Spleen (tissue), 11 donors: ENCODE measurements around the gene DNAJC27. TPM values are rescaled to one million over a fixed set of nuclear protein-coding genes. Genes with fewer than 3 reads are reported as not detected.
"Not testable (repeated sequence)": the region's sequence is repeated elsewhere in the genome, so short reads cannot be mapped to it uniquely, and the experiment has no call there.

Experiments used
- DNase-seq: peaks from one replicate; pipeline ENCODE4 v3.0.0-alpha.2; 2020
- H3K27ac ChIP-seq, 8 donors: fragments of 200-600 bp; sonication (generic) in 7 of 8; 1 replicate in 4 of 8; 2 replicates in 4 of 8; pipeline versions ENCODE4 v1.5.0 to v1.8.0; 2016 to 2021; ENCODE audit warnings: inconsistent platforms in 4 of 8, mild to moderate bottlenecking in 4 of 8, moderate library complexity in 1 of 8
- H3K27me3 ChIP-seq, 7 donors: fragments of 200-600 bp; sonication (generic) in 6 of 7; replicated peaks in 1 of 7; 1 replicate in 4 of 7; 2 replicates in 3 of 7; pipeline versions ENCODE4 v1.5.0 to v1.8.0; 2016 to 2021; ENCODE audit warnings: inconsistent platforms in 3 of 7, mild to moderate bottlenecking in 1 of 7
- H3K36me3 ChIP-seq, 6 donors: fragments of 200-600 bp; sonication (generic) in 5 of 6; 1 replicate in 4 of 6; 2 replicates in 2 of 6; pipeline versions ENCODE4 v1.5.0 to v1.8.0; 2016 to 2021; ENCODE audit warnings: inconsistent platforms in 2 of 6
- H3K4me1 ChIP-seq, 6 donors: fragments of 200-600 bp; sonication (generic) in 5 of 6; 1 replicate in 3 of 6; 2 replicates in 3 of 6; pipeline versions ENCODE4 v1.5.0 to v1.8.0; 2016 to 2021; ENCODE audit warnings: inconsistent platforms in 3 of 6
- H3K4me3 ChIP-seq, 8 donors: fragments of 200-600 bp; sonication (generic) in 7 of 8; 1 replicate in 4 of 8; 2 replicates in 4 of 8; pipeline versions ENCODE4 v1.5.0 to v1.8.0; 2016 to 2021; ENCODE audit warnings: inconsistent platforms in 4 of 8, mild to moderate bottlenecking in 4 of 8, moderate library complexity in 2 of 8
- H3K9me3 ChIP-seq, 8 donors: fragments of 200-600 bp; sonication (generic) in 7 of 8; 1 replicate in 4 of 8; 2 replicates in 4 of 8; pipeline versions ENCODE4 v1.5.0 to v1.8.0; 2016 to 2021; ENCODE audit warnings: inconsistent platforms in 4 of 8
- POLR2A ChIP-seq, 3 donors: fragments of 450-650 bp; IDR thresholded peaks; one replicate each; pipeline ENCODE4 v1.5.1; 2017; ENCODE audit warnings: antibody characterized with exemption in 3 of 3, mild to moderate bottlenecking in 1 of 3
- POLR2AphosphoS5 ChIP-seq, 3 donors: sonication (generic); formaldehyde crosslinking; IDR thresholded peaks; one replicate each; pipeline ENCODE4 v1.5.1; 2017; ENCODE audit warnings: antibody characterized with exemption in 3 of 3
- WGBS, 5 donors: extraction: QIAGEN DNeasy Blood & Tissue Kit in 3 of 5; methylation state at CpG; one replicate each; pipeline versions ENCODE4 v1.1.5 to v1.1.7; 2013 to 2018; 5-methylcytosine and 5-hydroxymethylcytosine counted together
- intact Hi-C: fragments of 100-400 bp; cut with DNase I; formaldehyde crosslinking; loops from one replicate; pipeline ENCODE4 v1.15.0; 2023; ENCODE audit warnings: low total_unique reads
- polyA plus RNA-seq, 3 donors: library from polyadenylated mRNA; stranded (reverse); fragments of 200-250 nt; gene quantifications; one replicate each; pipeline ENCODE4 v1.2.1, GENCODE V29; 2013
- total RNA-seq, 7 donors: library from RNA; depleted of rRNA in 3 of 7; stranded (reverse); fragments of >200 nt in 3 of 7; fragmentation: NEBNext Ultra II Directional in 4 of 7; extraction: Animal tissue kit (Norgen Biotek cat#: 25700) in 4 of 7; gene quantifications; one replicate each; pipeline versions ENCODE4 v1.1.0 to v1.2.1, GENCODE V29; 2016 to 2021
- TF ChIP-seq, protein P1 (sequence below), 11 experiments: fragments of 200-600 bp in 7 of 11; fragments of 450-650 bp in 4 of 11; sonication (generic) in 4 of 11; IDR thresholded peaks in 8 of 11; conservative IDR thresholded peaks in 3 of 11; 1 replicate in 7 of 11; 2 replicates in 4 of 11; pipeline versions ENCODE4 v1.4.0 to v1.8.0; 2016 to 2021; ENCODE audit warnings: antibody characterized with exemption in 11 of 11, inconsistent platforms in 4 of 11, mild to moderate bottlenecking in 1 of 11
- donor health status: healthy with polysubstance abuse.
- donor health status: DM: no; HTN: no; CAD: no; lungs with moderate emphysema.
- donor health status: DM: no; HTN: no; CAD: no.
- donor health status: Bipolar disorder and iron deficiency.
- donor health status: healthy.
- donor health status: DM: no; HTN: no; CAD: no.
- donor health status: DM: yes; HTN: yes; CAD: no.

DNAJC27 gene
- total and polyA plus RNA-seq, 10 donors, result 1.7 to 10.5 (median 6.9) TPM

DNA sequence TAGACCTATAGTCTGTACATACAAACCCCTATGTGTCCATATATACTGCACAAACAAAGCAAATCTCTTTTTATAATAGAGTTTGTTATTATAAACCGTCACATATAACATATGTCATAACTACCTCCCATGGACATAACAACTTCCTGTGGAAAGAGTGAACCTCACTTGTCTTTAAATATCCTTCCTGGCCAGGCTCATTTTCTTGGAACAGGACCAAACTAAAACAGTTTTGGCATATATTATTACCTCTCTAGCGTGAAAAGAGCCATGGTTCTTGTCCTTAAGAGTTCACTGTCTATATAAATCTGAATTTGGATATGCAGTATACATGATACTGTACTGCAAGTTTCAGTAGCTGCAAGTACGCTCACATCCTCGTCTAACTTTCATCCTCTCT lies 28.3 kb upstream of the DNAJC27 start:
- H3K4me3 ChIP-seq, result no peak overlapping the region
- TF ChIP-seq POLR2AphosphoS5 (IDR thresholded peaks at IDR 0.05), result no peak
- TF ChIP-seq, protein P1, sequence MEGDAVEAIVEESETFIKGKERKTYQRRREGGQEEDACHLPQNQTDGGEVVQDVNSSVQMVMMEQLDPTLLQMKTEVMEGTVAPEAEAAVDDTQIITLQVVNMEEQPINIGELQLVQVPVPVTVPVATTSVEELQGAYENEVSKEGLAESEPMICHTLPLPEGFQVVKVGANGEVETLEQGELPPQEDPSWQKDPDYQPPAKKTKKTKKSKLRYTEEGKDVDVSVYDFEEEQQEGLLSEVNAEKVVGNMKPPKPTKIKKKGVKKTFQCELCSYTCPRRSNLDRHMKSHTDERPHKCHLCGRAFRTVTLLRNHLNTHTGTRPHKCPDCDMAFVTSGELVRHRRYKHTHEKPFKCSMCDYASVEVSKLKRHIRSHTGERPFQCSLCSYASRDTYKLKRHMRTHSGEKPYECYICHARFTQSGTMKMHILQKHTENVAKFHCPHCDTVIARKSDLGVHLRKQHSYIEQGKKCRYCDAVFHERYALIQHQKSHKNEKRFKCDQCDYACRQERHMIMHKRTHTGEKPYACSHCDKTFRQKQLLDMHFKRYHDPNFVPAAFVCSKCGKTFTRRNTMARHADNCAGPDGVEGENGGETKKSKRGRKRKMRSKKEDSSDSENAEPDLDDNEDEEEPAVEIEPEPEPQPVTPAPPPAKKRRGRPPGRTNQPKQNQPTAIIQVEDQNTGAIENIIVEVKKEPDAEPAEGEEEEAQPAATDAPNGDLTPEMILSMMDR (IDR thresholded peaks at IDR 0.05 in 8 of 11, conservative IDR thresholded peaks at IDR 0.05 in 3 of 11), result no peak
- no peak for TF ChIP-seq POLR2A (IDR thresholded peaks at IDR 0.05)
- intact Hi-C loops, result no loop called here
- 44 to 59% (median 48%) methylated on average over 4 of the region's 4 CpGs for WGBS, 5 donors
- H3K4me1 ChIP-seq, result peaks cover 0 to 11% (median 0%) of the 10 kb centered on the region in 6 donors
- H3K27me3 ChIP-seq, result no peaks in the 10 kb centered on the region
- no peaks in the 10 kb centered on the region for H3K9me3 ChIP-seq
- DNase-seq, result no peak
- H3K36me3 ChIP-seq, result no peaks in the 10 kb centered on the region
- H3K27ac ChIP-seq, result no peak overlapping the region

DNA sequence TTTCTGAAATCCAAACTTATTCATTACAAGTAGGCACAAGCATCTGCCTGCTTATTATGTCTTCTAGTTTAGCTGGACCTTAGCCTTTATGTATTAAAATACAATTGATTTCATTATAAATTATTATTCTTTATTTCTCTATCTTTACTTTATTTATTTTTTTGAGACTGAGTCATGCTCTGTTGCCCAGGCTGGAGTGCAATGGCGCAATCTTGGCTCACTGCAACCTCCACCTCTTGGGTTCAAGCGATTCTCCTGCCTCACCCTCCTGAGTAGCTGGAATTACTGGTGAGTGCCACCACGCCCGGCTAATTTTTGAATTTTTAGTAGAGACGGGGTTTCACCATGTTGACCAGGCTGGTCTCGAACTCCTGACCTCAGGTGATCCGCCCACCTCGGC lies 27.3 kb upstream of the DNAJC27 start:
- peaks cover 0 to 11% (median 0%) of the 10 kb centered on the region in 6 donors for H3K4me1 ChIP-seq
- H3K27ac ChIP-seq, intact Hi-C loops, H3K4me3 ChIP-seq, H3K27me3 ChIP-seq, H3K36me3 ChIP-seq, DNase-seq, H3K9me3 ChIP-seq: not testable (repeated sequence)
- WGBS, 5 donors, result 78 to 88% (median 83%) methylated on average over 8 of the region's 8 CpGs

DNA sequence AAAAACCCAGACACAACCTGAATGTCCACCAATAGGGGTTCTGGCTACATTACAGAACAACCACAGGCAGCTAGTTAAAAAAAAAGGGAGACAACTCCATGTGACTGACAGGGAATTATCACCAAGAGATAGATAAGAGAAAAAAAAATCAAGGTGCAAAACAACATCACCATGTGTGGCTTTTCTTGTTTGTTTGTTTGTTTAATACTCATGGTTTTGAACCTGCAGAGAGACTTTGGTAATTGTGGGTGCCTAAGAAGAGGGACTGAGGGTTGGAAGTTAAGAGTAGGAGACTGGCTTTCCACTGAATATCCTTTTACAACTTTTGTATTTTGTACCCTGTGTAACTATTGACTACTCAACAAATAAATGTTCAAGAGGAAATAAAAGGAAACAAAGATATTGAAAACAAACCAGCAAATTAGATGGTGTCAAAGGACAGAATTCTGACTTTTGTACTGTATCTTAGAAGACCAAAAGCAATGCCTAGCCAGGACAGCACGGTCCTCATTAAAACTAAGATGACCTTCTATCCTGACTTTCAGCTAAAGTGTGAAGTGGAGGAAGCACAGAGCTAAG lies 22.5 kb upstream of the DNAJC27 start:
- H3K36me3 ChIP-seq, result no peaks in the 10 kb centered on the region
- TF ChIP-seq POLR2AphosphoS5 (IDR thresholded peaks at IDR 0.05) (no peak), POLR2A (IDR thresholded peaks at IDR 0.05) (no peak)
- DNase-seq, result no peak
- no peaks in the 10 kb centered on the region for H3K27me3 ChIP-seq
- 71 to 84% (median 72%) methylated on average over 1 of the region's 1 CpG for WGBS, 5 donors
- intact Hi-C loops, result no loop called here
- no peak overlapping the region for H3K4me3 ChIP-seq
- no peaks in the 10 kb centered on the region for H3K4me1 ChIP-seq
- H3K9me3 ChIP-seq, result no peaks in the 10 kb centered on the region
- H3K27ac ChIP-seq, result no peak overlapping the region

DNA sequence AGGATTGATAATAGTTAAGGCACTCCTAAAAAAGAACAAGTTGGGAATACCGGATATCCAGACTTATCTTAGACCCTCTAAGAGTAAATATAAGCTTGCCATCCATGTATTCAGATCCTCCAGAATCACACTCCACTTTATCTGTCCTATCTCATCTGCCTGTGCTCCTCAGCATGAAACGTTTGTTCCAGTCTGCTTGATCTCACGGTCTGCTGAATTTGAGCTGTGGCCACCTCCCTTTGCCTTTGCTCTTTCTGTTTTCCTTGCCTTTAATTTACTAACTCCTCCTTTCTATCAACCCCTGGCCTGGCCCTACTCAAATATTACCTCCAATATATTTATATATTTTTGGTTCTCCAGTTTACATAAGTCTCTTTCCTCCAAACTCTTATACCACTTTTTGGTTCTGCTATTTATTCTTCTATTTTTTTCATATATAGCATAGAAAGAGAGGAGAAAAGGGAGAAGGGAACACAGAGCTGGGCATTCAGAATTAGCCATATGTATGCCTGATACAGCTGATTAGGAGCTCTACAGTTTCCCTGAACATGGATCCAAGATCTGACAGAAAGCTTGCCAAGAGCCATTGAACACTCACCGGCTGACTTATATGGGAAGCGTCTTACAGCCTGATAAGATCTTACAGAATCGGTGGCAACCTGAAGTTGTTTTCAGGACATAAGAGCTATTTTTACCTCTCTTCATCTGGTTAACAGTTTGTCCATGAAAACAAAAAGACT lies 21.8 kb upstream of the DNAJC27 start:
- Histone ChIP-seq H3K36me3 (no peaks in the 10 kb centered on the region), H3K4me1 (no peaks in the 10 kb centered on the region), H3K27me3 (no peaks in the 10 kb centered on the region), H3K9me3 (no peaks in the 10 kb centered on the region), H3K27ac (no peak overlapping the region), H3K4me3 (no peak overlapping the region)
- TF ChIP-seq, protein P1 (IDR thresholded peaks at IDR 0.05 in 8 of 11, conservative IDR thresholded peaks at IDR 0.05 in 3 of 11), result no peak
- TF ChIP-seq POLR2A (IDR thresholded peaks at IDR 0.05) (no peak), POLR2AphosphoS5 (IDR thresholded peaks at IDR 0.05) (no peak)
- intact Hi-C loops, result no loop called here
- DNase-seq, result no peak
- WGBS, 5 donors, result 52 to 59% (median 59%) methylated on average over 6 of the region's 6 CpGs

DNA sequence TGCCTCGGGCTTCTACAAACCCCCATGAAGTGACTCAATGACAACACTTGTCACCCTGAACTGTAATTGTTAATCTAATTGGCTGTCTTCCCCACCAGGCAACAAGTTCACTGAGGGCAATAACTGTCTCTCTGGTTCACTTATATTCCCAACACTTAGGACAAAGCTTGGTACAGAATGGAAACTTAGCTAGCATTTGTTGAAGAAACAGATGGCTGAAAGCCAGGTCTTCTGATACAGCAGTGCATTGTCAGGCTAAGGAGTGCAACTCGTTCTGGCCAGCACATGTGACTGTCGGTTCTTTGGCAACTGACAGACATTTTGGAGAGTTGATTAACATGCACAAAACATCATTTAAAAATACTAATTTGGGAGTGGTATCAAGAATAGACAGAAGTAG lies 14.6 kb upstream of the DNAJC27 start:
- Histone ChIP-seq H3K36me3 (no peaks in the 10 kb centered on the region), H3K9me3 (no peaks in the 10 kb centered on the region), H3K4me3 (no peak overlapping the region), H3K27me3 (no peaks in the 10 kb centered on the region), H3K27ac (no peak overlapping the region), H3K4me1 (peaks cover 0 to 13% (median 0%) of the 10 kb centered on the region in 6 donors)
- TF ChIP-seq POLR2A (IDR thresholded peaks at IDR 0.05), result no peak
- no peak for TF ChIP-seq POLR2AphosphoS5 (IDR thresholded peaks at IDR 0.05)
- TF ChIP-seq, protein P1 (IDR thresholded peaks at IDR 0.05 in 8 of 11, conservative IDR thresholded peaks at IDR 0.05 in 3 of 11), result no peak
- intact Hi-C loops, result loop anchor here (10.0 kb wide), 1 partner anchor 48 kb away; no protein-coding TSS in a partner anchor
- DNase-seq, result no peak
- 26 to 44% (median 37%) methylated on average over 3 of the region's 3 CpGs for WGBS, 5 donors
